Osteocyte (in vitro differentiated cells): ENCODE results near the gene CCDC93. TPM values are rescaled to one million over a fixed set of nuclear protein-coding genes. Genes with fewer than 3 reads are reported as not detected.

Source experiments
- DNase-seq: peaks from one replicate; pipeline ENCODE4 v3.0.0; 2021; ENCODE audit warnings: mixed read lengths; ENCODE audit not compliant: unreplicated experiment; ENCODE audit errors: extremely low spot score
- H3K27ac Mint-ChIP-seq: one replicate; pipeline ENCODE4 v1.8.0; 2021; ENCODE audit warnings: mild to moderate bottlenecking, mixed read lengths; ENCODE audit not compliant: unreplicated experiment
- H3K27me3 Mint-ChIP-seq: one replicate; pipeline ENCODE4 v1.8.0; 2021; ENCODE audit warnings: mixed read lengths; ENCODE audit not compliant: unreplicated experiment
- H3K36me3 Mint-ChIP-seq: one replicate; pipeline ENCODE4 v1.8.0; 2021; ENCODE audit warnings: mixed read lengths; ENCODE audit not compliant: unreplicated experiment
- H3K4me1 Mint-ChIP-seq: one replicate; pipeline ENCODE4 v1.8.0; 2021; ENCODE audit warnings: mixed read lengths; ENCODE audit not compliant: unreplicated experiment
- H3K4me3 Mint-ChIP-seq: one replicate; pipeline ENCODE4 v1.8.0; 2021; ENCODE audit warnings: mild to moderate bottlenecking, moderate library complexity, mixed read lengths; ENCODE audit not compliant: unreplicated experiment
- H3K9me3 Mint-ChIP-seq: one replicate; pipeline ENCODE4 v1.8.0; 2021; ENCODE audit warnings: mixed read lengths; ENCODE audit not compliant: unreplicated experiment
- CTCF ChIP-seq: fragments of 200-600 bp; sonication (generic); IDR thresholded peaks from 2 replicates; pipeline ENCODE4 v1.5.0; 2021; ENCODE audit warnings: antibody characterized with exemption, mild to moderate bottlenecking, moderate library complexity
- total RNA-seq: library from RNA; stranded (reverse); gene quantifications from 2 replicates; pipeline ENCODE4 v1.2.1, GENCODE V29; 2021

The CCDC93 gene
- total RNA-seq, 1 donor from 2014 or later, result 23.3 TPM

- peaks cover 41% of the 10 kb centered on the region for H3K36me3 Mint-ChIP-seq
- TF ChIP-seq CTCF, result no peak
- H3K27ac Mint-ChIP-seq, result no peak overlapping the region
- H3K4me1 Mint-ChIP-seq, result no peaks in the 10 kb centered on the region
- no peaks in the 10 kb centered on the region for H3K9me3 Mint-ChIP-seq
- H3K27me3 Mint-ChIP-seq, result no peaks in the 10 kb centered on the region
- no peak overlapping the region for H3K4me3 Mint-ChIP-seq
- no peak for DNase-seq
Observed at GRCh38 chr2:117968722-117969121, 45.1 kb downstream of the CCDC93 start.

- H3K4me3 Mint-ChIP-seq, result no peak overlapping the region
Observed at GRCh38 chr2:117967977-117968718, 45.7 kb downstream of the CCDC93 start.

GRCh38 chr2:117963446-117963845 is 50.4 kb downstream of the CCDC93 start:
- H3K27me3 Mint-ChIP-seq, result no peaks in the 10 kb centered on the region
- no peak for TF ChIP-seq CTCF
- H3K36me3 Mint-ChIP-seq, result peaks cover 27% of the 10 kb centered on the region
- no peak for DNase-seq
- H3K4me3 Mint-ChIP-seq, result no peak overlapping the region
- H3K9me3 Mint-ChIP-seq, result no peaks in the 10 kb centered on the region
- peaks cover 12% of the 10 kb centered on the region for H3K4me1 Mint-ChIP-seq
- no peak overlapping the region for H3K27ac Mint-ChIP-seq

More at GRCh38 chr2:117967977-117968718, 45.7 kb downstream of the CCDC93 start:
- no peaks in the 10 kb centered on the region for H3K27me3 Mint-ChIP-seq
- no peaks in the 10 kb centered on the region for H3K4me1 Mint-ChIP-seq
- no peaks in the 10 kb centered on the region for H3K9me3 Mint-ChIP-seq
- no peak overlapping the region for H3K27ac Mint-ChIP-seq
- no peak for TF ChIP-seq CTCF
- peaks cover 42% of the 10 kb centered on the region for H3K36me3 Mint-ChIP-seq
- no peak for DNase-seq

- no peak for DNase-seq
- H3K27ac Mint-ChIP-seq, result no peak overlapping the region
- H3K4me3 Mint-ChIP-seq, result no peak overlapping the region
- TF ChIP-seq CTCF, result no peak
- H3K9me3 Mint-ChIP-seq, result no peaks in the 10 kb centered on the region
- H3K27me3 Mint-ChIP-seq, result no peaks in the 10 kb centered on the region
- H3K36me3 Mint-ChIP-seq, result peaks cover 46% of the 10 kb centered on the region
- H3K4me1 Mint-ChIP-seq, result peaks cover 21% of the 10 kb centered on the region
Observed at GRCh38 chr2:117961201-117961600, 52.7 kb downstream of the CCDC93 start.

- TF ChIP-seq CTCF, result no peak
- Mint-ChIP-seq H3K4me1 (peaks cover 21% of the 10 kb centered on the region), H3K27ac (no peak overlapping the region), H3K4me3 (no peak overlapping the region), H3K9me3 (no peaks in the 10 kb centered on the region), H3K36me3 (peaks cover 44% of the 10 kb centered on the region), H3K27me3 (no peaks in the 10 kb centered on the region)
- no peak for DNase-seq
Observed at GRCh38 chr2:117960231-117960630, 53.6 kb downstream of the CCDC93 start.
